ENCODE results near the gene LAMTOR4.
"Not testable (repeated sequence)": the region's sequence is repeated elsewhere in the genome, so short reads cannot be mapped to it uniquely, and the experiment has no call there.

LAMTOR4 gene

GRCh38 chr7:100173806-100174495 is 25.2 kb downstream of the LAMTOR4 start:
- DNase-seq, result no peak

GRCh38 chr7:100174582-100174981 is 25.9 kb downstream of the LAMTOR4 start:
- no peak for DNase-seq

- DNase-seq, result no peak
These were observed 26.7 kb downstream of the LAMTOR4 start for GRCh38 chr7:100175296-100175935.

- no peak for DNase-seq
These were observed 27.7 kb downstream of the LAMTOR4 start for GRCh38 chr7:100176096-100177044.

GRCh38 chr7:100177045-100178001 is 28.6 kb downstream of the LAMTOR4 start, which contains the start of the genes GPC2 and STAG3:
TSS of gene GPC2 (minus strand) at chr7:100177381. CDS start at chr7:100177199, 182 bp downstream.
TSS of gene STAG3 (plus strand) at chr7:100177918. CDS start at chr7:100180557, 2,639 bp downstream.
- DNase-seq, result peak; percentile 98

GRCh38 chr7:100180084-100180483 is 31.4 kb downstream of the LAMTOR4 start:
- DNase-seq, result not testable (repeated sequence)

- DNase-seq, result not testable (repeated sequence)
These were observed 33.9 kb downstream of the LAMTOR4 start for GRCh38 chr7:100182616-100183015.

- DNase-seq, result not testable (repeated sequence)
These were observed 34.4 kb downstream of the LAMTOR4 start for GRCh38 chr7:100183090-100183489.

GRCh38 chr7:100185726-100186125 is 37.0 kb downstream of the LAMTOR4 start:
- no peak for DNase-seq

- DNase-seq, result no peak
These were observed 40.3 kb downstream of the LAMTOR4 start for GRCh38 chr7:100189061-100189460.

- DNase-seq, result no peak
These were observed 41.5 kb downstream of the LAMTOR4 start for GRCh38 chr7:100190048-100190711.

GRCh38 chr7:100191775-100192174 is 43.1 kb downstream of the LAMTOR4 start:
- no peak for DNase-seq

GRCh38 chr7:100192281-100192862 is 43.7 kb downstream of the LAMTOR4 start:
- not testable (repeated sequence) for DNase-seq

- no peak for DNase-seq
These were observed 44.3 kb downstream of the LAMTOR4 start for GRCh38 chr7:100192969-100193368.

- no peak for DNase-seq
These were observed 46.5 kb downstream of the LAMTOR4 start for GRCh38 chr7:100195222-100195621.

- DNase-seq, result not testable (repeated sequence)
These were observed 47.2 kb downstream of the LAMTOR4 start for GRCh38 chr7:100195901-100196322.

- no peak for DNase-seq
These were observed 49.5 kb downstream of the LAMTOR4 start for GRCh38 chr7:100198266-100198665.

GRCh38 chr7:100200693-100201092 is 52.0 kb downstream of the LAMTOR4 start:
- no peak for DNase-seq
